Cardiac ventricle fibroblast (primary cell): Measurements from ENCODE around the gene LRRC51. TPM values are rescaled to one million over a fixed set of nuclear protein-coding genes. Genes with fewer than 3 reads are reported as not detected.

Experiments
- total RNA-seq: library from RNA; depleted of rRNA; stranded (reverse); fragments of >200 nt; gene quantifications from 2 replicates; pipeline ENCODE4 v1.2.3, GENCODE V29; 2015

LRRC51 gene, protein sequence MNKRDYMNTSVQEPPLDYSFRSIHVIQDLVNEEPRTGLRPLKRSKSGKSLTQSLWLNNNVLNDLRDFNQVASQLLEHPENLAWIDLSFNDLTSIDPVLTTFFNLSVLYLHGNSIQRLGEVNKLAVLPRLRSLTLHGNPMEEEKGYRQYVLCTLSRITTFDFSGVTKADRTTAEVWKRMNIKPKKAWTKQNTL
- total RNA-seq, result 3.1 and 3.4 TPM in 2 replicates

GRCh38 chr11:72080326-72081183, at the start of gene LRRC51, which contains the start of gene NUMA1:
LRRC51 (plus strand) TSS chr11:72080850; CDS start chr11:72089084, 8,234 bp downstream.
NUMA1 (minus strand) TSS chr11:72080542; CDS start chr11:72035943, 44,599 bp downstream.

GRCh38 chr11:72102946-72103753, 22.5 kb downstream of the LRRC51 start, which contains the start of gene LAMTOR1:
LAMTOR1 (minus strand) TSS chr11:72103297; CDS start chr11:72103224, 73 bp downstream.

GRCh38 chr11:72105888-72106287, 25.2 kb downstream of the LRRC51 start, which contains the start of gene TOMT:
TOMT (plus strand) TSS chr11:72105924; CDS start chr11:72105952, 28 bp downstream.

DNA sequence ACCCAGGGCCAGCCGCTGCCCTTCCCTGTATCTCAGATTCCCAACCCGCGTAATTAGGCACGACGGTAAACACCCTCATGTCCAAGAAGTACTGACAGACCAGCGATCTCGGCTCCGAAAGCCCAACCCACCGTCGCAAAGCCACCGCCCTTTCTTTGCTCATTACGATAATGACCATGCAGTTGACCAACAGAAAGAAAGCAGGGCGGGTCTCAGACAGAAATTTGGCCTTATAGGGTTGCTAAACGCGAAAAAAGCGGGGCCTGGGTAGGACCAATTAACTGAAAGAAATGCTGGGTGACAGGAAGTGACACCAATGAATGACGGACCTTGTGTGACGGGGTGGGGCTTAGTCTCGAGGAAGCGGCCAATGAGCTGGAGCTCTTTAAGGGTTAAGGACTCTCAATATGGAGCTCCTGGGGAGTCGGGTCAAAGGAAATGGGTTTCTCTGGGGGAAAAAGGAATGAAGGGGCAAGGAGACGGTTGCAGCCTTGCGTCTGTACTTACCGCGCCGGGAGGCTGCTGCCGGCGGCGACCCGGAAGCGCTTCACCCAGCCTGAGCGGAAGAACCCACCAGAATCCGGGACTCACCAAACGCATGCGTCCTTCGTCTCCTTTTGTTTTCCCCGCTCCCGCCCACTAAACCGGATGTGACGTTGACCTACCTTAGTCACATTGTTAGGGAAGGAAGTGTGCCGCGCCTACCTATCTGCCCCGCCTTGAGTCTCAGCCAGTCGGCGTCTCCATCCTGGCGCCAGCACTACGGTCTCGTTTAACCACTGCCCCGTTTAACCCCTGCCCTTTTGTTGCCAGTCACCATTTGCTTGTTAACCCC, 31.7 kb downstream of the LRRC51 start, which contains the start of gene ANAPC15:
Gene ANAPC15, minus strand, starts transcription at position 553 of the 835 bp plus-strand sequence. CDS start 1,419 bp downstream, outside the sequence.

GRCh38 chr11:72135473-72135872, 54.8 kb downstream of the LRRC51 start, which contains the start of gene FOLR3:
FOLR3 (plus strand) TSS chr11:72135725; CDS start chr11:72135953, 228 bp downstream.

Other genes with a start within 250 kb of the LRRC51 start
- gene DEFB108B, start 247.7 kb upstream of the LRRC51 start, total RNA-seq, result not detected in 2 replicates
- gene DEFB131B, start 202.4 kb upstream of the LRRC51 start, total RNA-seq, result not detected in 2 replicates
- 1.5 and 5.7 TPM in 2 replicates for gene XNDC1N, start 152.3 kb upstream of the LRRC51 start, total RNA-seq
- 16.1 and 23.8 TPM in 2 replicates for gene RNF121, start 151.8 kb upstream of the LRRC51 start, total RNA-seq
- 1.7 and 9.0 TPM in 2 replicates for gene IL18BP, start 81.9 kb upstream of the LRRC51 start, total RNA-seq
- gene NUMA1, start 308 bp upstream of the LRRC51 start, total RNA-seq, result 135 and 139 TPM in 2 replicates
- 118 and 136 TPM in 2 replicates for gene LAMTOR1, start 22.4 kb downstream of the LRRC51 start, total RNA-seq
- not detected in 2 replicates for gene TOMT, start 25.1 kb downstream of the LRRC51 start, total RNA-seq
- gene ANAPC15, start 31.8 kb downstream of the LRRC51 start, total RNA-seq, result 12.0 and 19.1 TPM in 2 replicates
- gene FOLR3, start 54.9 kb downstream of the LRRC51 start, total RNA-seq, result not detected in 2 replicates
- gene FOLR1, start 111.3 kb downstream of the LRRC51 start, total RNA-seq, result not detected in 2 replicates
- not detected in 2 replicates for gene FOLR2, start 135.9 kb downstream of the LRRC51 start, total RNA-seq
- 34.1 and 42.9 TPM in 2 replicates for gene INPPL1, start 143.9 kb downstream of the LRRC51 start, total RNA-seq
- gene PHOX2A, start 163.3 kb downstream of the LRRC51 start, total RNA-seq, result not detected in 2 replicates